Measurements from ENCODE around the gene KNSTRN.

DNA sequence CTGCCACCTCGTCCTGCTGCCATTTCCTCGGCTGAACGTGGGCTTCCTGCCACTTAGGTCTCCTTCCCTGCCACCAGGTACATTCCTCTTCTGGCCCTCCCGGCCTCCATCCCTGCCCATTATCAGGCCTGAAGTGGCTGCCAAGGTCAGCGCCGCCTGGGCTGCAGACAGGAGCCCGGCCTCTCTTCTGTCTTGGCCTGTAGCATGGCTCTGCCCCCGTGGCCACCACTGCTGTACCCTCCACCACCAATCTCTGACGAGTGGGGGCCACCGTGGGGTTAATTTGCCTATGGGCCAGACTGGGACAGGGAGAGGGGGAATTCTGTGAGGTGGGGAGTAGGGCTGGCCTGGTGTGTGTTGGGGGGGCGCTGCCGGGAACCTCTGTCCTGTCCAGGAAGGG, 56.2 kb downstream of the KNSTRN start:
- TF ChIP-seq POLR2AphosphoS5 (IDR thresholded peaks at IDR 0.05; ENCODE audit: borderline replicate concordance, low read depth, low read length) (no peak), EZH2 (IDR thresholded peaks at IDR 0.05) (no peak)

All from SK-N-MC (cell line).